Embryonic facial prominence (tissue), 1 donor: ENCODE data around the gene SLC38A4.
"Not testable (repeated sequence)": the region's sequence is repeated elsewhere in the genome, so short reads cannot be mapped to it uniquely, and the experiment has no call there.

Source experiments
- DNase-seq: peaks from one replicate; pipeline ENCODE4 v3.0.0-alpha.2; 2016; ENCODE audit errors: extremely low spot score

SLC38A4 gene

DNA sequence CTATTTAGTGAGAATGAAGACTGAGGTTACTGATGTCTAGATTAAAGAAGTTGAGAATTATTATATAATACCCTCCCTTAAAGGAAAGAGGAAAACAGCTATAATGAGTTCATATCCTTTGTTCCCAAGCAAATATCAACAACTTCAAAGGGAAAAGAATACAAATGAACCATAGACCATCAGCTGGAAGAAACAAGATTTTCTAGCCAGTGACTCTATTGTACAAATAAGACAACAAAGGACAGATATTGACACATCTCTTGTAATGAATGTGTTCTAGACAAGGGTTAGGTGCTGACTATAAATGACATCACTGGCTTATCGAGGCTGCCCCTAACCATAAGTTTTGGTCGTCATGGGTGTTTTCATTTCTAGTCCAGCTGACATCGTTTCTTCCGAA lies 48.2 kb downstream of the SLC38A4 start:
- no peak for DNase-seq

DNA sequence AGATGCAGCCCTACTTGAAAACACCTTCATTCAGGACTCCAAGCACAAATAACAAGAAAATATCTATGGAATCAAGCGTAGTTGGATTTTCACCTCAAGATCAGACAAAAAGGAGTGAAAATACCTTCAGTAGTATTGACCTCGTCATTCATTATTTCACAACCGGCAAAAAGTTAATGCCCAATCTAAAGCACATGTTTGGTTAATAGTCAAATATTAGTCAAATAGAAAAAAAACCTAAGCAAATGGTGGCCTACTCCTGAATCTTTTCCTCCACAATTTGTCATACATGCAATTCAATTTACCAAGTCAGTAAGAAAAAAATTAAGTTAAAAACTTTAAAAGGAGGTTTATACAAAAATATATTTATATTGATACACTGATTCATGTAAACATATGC lies 50.0 kb downstream of the SLC38A4 start:
- DNase-seq = no peak

DNA sequence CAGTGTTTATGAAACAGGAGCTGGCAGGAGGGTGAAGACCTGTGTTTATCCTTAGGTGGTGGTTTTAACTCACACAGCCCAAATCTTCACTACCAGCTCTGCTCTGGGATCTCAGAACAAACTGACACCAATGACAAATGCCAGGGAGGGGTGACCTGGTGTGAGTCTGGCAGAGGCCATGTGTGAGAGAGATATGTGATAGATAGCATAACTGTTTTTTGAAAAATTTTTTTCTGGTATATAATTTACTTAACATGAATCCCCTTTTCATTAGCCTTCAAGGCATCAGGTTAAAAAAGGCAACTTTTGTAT lies 51.5 kb downstream of the SLC38A4 start:
- DNase-seq = no peak

DNA sequence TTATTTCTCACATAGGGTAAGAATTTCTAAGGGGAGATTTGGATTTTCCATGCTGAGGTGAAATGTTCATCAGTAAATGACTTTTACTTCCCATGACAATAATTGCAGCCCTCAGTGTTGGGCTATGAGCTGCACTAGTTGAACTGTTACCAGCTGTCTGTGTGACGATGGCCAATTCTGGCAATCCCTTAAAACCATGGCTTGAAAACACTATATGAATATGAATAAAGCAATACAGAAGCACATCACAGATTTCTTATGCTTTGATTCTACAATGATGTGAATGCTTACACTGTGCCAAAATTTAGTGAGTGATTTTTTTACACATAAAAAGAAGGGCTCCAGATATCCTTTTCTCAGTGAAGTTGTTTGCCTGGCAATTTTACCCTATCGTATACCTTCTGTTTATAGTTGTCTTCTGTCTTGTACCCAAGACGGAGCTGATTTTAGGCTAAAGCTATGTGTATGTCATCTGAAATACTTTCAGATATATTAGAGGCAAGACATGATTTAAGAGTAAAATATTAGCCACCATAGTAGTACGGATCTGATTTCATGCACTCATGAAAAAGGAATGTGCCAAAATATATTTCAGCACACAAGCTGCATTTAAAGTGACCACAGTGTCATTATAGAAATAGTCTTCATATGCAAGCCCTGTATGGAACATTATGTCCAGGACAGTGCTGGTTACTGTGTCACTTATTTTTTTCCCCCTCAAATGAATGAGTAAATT lies 52.0 kb downstream of the SLC38A4 start:
- no peak for DNase-seq

DNA sequence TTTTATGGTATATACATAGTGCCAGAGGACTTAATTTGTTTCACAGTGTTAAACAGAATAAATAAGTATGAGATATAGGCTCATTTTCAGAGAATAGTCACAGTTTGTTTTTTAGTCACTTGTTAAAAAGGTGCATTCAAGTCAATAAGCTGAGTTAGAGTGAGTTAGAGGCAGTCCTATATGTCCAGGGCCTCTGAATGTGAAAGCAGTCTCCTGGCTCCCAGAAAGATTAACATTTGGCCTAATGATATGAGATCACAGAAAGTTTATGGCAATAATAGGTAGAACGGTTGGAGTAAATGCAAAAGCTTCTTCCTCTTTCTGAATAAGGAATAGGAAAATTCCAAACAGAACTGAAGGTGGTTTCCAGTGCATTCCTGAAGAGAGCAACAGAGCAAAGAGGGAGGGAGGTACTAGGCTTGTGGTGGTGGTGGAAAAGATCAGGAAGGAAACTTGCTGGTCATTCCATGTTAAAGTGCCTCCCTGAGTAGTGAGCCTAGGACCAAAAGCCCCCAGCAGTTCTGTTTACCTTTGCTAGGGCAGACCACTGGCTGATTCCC lies 54.4 kb downstream of the SLC38A4 start:
- DNase-seq = no peak

DNA sequence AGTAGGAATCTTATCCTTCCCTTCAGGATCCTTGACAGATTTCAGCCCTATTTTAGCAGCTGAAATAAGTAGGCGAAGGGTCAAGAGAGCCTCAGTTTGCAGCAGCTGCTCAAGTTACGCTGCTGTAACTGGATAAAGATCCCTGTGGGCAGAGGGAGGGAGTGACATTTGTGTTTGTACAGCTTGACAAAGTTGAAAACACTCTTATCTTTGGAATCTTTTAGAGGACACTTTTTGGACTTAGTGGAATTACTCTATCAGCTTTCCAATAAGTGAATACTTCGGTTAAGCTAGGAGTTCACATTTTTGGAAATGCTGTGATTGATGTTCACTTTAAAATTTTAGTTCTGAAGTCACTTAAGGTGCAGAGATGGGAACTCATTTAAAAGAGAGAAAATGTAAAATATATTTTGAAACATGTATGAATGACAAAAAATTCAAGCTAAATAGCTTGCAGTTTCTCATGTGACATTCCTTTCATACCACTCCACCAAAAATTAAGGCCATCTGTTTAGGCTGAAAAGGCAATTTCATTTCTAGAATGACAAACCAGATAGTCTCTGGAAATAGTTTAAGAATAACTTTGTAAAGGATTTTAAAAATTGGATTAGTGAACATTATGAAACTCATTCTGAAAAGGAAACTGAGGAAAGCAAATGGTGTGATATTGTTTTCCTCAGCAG lies 55.2 kb downstream of the SLC38A4 start:
- DNase-seq = no peak

DNA sequence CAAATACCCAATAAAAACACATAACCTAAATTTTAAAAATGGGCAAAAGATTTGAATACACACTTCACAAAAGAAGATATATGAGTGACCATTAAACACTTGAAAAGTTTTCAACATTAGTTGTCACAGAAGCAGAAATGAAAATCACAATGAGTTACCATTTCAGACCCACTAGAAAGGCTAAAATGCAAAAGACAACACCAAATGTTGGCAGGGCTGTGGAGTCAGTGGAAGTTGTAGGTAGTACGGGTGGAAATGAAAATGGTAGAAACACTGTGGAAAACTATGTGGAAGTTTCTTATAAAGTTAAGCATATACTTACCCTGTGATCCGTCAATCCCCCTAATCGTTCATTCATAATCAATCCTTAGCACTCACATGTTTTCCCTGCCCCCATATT lies 61.8 kb downstream of the SLC38A4 start:
- no peak for DNase-seq

DNA sequence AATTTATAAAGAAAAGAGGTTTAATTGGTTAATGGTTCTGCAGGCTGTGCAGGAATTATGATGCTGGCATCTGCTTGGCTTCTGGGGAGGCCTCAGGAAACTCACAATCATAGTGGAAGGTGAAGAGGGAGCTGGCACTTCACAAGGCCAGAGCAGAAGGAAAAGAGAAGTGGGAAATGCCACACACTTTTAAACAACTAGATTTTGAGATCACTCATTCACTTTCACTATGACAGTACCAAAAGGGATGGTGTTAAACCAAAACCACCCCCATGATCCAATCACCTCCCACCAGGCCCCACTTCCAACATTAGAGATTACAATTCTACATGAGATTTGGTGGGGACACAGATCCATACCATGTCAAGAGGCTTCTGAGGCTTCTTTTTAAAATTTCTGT lies 62.6 kb downstream of the SLC38A4 start:
- no peak for DNase-seq

DNA sequence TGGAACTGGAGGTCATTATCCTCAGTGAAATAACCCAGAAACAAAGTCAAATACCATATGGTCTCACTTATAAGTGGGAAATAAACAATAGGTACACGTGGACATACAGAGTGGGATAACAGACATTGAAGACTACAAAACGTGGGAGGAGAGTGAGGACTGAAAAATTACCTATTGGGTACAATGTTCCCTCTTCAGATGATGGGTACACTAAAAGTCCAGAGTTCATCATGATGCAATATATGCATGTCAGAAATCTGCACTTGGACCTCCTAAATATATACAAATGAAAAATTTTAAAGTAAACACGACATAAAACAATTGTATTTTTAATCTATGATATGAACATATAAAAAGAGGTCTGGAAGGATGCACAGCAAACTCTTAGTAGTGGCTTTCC lies 71.2 kb downstream of the SLC38A4 start:
- no peak for DNase-seq

DNA sequence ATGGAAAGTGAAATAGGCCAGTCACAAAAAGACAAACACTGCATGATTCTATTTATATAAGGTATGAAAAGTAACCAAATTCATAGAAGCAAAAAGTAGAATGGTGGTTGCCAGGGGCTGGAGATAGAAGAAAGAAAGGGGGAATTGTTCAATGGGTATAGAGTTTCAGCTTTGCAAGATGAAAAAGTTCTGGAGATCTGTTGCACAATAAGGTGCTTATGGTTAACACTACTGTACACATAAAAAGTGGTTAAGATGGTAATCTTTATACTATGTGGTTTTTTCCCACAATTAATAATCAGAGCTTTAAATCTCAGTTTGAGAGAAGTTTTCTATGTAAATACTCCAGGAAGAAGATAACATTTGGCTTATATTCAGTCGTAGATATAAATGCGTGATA lies 73.4 kb downstream of the SLC38A4 start:
- no peak for DNase-seq

DNA sequence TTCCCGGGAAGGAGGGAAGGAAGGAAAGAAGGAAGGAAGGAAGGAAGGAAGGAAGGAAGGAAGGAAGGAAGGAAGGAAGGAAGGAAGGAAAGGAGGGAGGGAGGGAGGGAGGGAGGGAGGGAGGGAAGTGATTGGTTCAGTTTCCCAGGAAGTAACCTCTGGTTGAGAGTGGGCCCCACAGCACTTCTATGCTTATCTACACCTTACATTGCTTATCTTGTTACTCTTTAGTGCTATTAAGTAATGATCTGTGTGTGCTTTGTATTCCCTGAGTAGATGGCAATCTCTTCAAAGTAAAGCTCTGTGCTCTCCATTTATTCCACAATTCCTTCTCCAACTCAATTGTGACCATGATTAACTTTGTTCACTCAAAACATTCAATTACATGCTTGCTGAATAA lies 74.6 kb downstream of the SLC38A4 start:
- DNase-seq = no peak

DNA sequence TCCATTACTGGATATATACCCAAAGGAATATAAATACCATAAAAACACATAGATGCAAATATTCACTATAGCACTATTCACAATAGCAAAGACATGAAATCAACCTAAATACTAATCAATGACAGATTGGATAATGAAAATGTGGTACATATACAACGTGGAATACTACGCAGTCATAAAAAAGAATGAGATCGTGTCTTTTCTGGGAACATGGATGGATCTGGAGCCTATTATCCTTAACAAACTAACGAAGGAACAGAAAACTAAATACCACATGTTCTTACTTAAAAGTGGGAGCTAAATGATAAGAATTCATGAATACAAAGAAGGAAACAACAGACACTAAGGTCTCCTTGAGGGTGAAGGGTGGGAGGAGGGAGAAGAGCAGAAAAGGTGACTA lies 76.5 kb downstream of the SLC38A4 start:
- DNase-seq = no peak

DNA sequence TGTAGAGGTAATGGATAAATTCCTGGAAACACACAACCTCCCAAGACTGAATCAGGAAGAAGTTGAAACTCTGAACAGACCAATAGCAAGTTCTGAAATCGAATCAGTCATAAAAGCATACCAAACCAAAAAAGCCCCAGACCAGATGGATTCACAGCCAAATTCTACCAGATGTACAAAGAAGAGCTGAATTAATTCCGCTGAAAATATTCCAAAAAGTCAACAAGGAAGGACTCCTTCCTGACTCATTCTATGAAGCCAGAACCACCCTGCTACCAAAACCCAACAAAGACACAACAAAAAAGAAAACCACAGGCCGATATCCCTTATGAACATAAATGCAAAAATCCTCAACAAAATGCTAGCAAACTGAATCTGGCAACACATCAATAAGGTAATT lies 81.5 kb downstream of the SLC38A4 start:
- DNase-seq = no peak

DNA sequence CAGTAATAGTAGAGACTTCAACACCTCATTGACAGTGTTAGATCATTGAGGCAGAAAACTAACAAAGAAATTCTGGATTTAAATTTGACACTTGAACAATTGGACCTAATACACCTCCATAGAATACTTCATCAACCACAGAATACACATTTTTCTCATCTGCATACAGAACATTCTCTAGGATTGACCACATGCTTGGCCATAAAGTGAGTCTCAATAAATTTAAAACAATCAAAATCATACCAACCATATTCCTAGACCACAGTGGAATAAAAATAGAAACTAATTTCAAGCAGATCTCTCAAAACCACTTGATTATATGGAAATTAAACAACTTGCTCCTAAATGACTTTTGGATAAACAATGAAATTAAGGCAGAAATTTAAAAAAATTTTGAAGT lies 82.3 kb downstream of the SLC38A4 start:
- DNase-seq = no peak

DNA sequence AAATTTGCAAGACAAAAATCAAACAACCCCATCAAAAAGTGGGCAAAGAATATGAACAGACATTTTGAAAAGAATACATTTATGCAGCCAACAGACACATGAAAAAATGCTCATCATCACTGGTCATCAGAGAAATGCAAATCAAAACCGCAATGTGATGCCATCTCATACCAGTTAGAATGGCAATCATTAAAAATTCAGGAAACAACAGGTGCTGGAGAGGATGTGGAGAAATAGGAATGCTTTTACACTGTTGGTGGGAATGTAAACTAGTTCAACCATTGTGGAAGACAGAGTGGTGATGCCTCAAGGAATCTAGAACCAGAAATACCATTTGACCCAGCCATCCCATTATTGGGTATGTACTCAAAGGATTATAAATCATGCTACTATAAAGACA lies 83.5 kb downstream of the SLC38A4 start:
- DNase-seq = not testable (repeated sequence)

DNA sequence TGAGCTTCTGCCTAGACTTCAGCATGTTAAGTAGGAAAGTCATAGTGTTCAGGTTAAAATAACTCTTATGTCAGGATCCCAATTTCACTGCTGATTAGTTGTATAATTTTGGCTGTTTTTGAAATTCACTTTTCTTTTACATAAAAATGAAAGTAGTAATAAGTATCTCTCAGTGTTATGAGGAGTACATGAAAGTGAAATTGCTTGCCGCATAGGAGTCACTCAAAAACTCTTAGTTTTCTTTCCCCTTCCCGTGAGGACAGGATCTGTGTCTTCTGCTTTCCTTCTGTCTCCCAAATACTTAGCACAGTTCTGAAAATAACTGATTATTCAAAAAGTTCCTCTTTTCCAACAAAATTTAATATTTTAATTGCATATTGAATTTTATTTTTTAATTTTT lies 100.5 kb downstream of the SLC38A4 start:
- no peak for DNase-seq

DNA sequence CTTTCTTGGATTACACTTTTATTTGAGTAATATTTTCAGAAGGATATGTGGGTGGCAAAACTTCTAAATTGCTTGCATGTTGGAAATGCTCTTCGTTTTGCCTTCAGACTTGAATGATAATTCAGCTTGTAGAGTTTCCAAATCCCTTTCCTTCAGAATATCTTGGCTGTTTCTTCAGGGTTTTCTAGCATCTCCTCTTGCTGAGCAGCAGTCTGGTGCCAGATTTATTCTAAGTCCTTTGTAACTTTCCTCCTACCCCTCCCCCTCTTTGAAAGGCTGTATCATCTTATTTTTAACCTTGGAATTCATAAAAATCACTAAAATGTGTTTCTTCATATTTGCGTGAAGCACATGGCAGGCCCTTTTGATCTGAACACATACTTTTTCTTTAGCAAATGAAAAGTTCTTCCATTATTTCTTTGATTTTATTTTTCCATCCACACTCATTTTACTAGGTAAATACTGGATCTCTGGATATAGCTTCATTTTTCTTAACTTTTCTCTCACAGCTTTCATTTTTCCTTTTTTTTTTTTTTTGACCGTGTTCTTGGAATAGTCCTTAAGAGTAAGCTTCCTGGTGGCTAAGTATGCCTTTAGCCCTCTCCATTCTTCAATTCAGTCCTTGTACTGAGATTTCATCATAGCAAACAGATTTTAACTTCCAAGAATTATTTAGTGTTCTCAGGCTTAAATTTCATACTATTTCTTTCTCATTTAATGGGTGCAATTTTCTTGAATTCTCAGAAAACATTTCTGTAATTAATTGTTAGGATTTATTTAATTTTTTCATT lies 102.0 kb downstream of the SLC38A4 start:
- DNase-seq = no peak

DNA sequence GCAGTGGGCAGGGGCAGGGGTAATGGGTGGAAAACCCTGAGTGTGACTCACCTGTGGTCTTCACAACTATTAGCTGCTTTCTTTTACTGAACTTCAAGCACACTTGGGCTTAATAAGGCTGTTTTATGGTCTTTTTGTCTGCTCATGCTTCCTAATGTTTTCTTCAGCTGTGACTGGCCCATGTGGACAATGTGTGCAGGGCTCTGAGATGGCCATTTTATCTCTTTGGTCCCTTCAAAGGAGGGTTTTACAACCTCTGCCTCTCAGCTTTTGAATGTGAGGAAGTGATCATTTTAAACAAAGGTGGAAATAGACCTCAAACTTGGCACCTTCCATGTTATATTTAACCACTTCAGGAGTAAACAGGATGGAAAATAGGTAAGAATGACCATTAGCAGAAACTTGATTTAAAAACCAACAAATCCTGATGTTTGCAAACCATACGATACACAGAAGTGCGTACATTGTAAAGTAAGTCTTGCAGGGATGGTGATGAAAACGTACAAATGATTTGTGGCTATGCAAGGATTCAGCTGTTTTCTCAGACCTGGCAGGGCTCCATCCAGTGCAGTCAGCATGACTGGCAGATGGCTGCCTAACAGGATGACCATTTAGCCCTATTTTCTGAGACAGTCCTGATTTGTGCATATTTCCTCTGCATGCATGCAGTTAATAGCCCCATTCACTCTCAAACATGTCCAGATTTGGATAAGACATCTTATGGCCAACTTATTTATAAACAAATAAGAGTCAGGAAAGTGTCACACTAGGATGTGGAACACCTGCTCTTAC lies 103.2 kb downstream of the SLC38A4 start:
- no peak for DNase-seq

DNA sequence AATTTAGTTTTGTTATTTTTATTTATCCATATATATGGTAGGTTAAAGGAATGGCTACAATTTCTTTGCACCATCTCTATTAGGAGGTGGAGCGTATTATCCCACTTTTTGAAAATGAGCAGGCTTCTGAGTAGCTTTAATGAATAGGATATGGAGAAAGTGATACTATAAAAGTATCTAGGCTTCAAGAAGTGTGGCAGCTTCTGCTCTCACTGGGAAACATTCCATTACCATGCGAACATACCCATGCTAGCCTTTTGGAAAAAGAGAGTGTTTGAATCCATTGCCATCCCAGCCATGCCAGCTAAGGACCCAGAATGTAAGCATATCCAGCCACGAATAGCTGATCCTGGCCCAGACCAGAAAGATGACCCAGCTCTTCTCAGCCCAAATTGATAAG lies 107.3 kb downstream of the SLC38A4 start:
- no peak for DNase-seq

DNA sequence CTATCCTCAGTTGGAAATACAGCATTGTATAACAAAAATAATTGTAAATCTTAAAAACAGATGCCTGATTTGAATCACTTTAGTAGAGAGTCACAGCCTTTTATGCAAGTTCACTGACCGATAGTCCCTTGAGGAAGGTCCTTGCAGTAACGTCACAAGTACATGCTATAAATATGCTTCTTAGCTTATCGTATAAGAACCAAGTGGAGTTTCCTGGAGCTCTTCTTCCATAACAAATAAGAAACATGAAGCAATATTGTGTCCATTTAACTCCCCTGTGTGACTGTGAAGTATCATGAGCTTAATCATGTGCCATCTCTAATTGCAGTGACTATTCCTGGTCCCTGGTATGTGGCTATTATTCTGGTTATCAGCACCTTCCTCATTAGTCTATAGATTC lies 107.9 kb downstream of the SLC38A4 start:
- no peak for DNase-seq

DNA sequence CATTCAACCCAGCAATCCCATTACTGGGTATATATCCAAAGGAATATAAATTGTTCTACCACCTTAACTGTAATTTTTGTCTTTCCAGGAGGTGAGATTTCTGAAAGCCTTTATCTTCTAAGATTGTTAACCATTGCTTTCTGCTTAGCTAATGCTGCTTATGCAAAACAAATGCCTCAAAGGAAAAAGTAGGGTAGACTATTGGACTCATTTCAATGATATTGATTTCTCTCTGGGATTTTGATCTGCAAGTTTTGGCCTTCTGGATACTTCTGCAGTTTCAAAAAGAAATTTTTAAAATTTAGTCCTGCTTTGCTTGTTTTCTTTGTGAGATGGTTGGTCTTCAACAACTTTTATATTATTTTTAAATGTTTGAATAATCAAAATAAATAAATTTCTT lies 108.6 kb downstream of the SLC38A4 start:
- DNase-seq = no peak
